Islet precursor cell (in vitro differentiated cells): ENCODE data around the gene CD82.
A peak's percentile ranks its signal among the peaks of the same experiment; 100 is the strongest.

Source experiments
- DNase-seq: peaks from one replicate; pipeline ENCODE4 v3.0.0-alpha.2; 2018

Gene CD82

DNA sequence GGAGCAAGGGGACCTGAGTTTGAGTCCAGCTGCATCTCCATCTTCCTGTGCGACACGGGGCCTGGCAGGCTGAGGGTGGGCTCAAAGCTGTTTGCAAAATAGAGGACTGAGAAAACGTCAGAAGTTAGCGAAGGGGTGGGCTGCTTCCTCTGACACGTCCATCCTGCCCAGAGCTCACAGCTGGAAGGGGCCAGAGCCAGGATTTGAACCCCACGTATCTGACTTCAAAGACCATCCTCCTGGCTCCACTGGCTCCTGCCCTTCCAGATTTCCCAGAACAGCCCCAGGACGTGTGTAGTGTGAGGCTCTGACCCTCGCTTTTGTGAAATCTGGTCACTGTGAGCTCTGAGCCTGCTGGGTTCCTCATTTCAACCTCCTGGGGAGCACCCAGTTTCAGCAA lies 56.3 kb downstream of the CD82 start:
- DNase-seq: peak; percentile 25

DNA sequence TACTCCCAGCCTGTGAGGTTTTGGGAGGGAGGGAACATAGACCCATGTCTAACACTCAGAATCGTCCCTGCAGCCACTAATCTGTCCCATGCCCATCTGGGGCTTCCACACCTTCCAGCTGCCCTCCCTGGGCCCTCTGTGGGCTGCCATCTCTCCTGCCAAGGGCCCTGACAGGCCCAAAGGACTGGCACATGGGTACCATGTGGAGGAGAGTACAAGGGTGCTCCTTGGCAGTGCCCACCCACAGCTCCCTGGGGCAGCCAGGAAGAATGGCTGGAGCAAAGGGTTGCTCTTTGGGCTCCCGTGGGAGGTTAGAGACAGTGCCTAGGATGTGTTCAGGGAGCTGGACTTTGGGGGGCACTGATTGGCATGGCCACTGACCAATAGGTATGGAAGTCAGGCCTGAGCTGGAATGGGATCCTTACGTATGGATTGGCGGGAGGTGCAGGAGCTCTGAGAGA lies 56.8 kb downstream of the CD82 start:
- DNase-seq: peak; percentile 38

DNA sequence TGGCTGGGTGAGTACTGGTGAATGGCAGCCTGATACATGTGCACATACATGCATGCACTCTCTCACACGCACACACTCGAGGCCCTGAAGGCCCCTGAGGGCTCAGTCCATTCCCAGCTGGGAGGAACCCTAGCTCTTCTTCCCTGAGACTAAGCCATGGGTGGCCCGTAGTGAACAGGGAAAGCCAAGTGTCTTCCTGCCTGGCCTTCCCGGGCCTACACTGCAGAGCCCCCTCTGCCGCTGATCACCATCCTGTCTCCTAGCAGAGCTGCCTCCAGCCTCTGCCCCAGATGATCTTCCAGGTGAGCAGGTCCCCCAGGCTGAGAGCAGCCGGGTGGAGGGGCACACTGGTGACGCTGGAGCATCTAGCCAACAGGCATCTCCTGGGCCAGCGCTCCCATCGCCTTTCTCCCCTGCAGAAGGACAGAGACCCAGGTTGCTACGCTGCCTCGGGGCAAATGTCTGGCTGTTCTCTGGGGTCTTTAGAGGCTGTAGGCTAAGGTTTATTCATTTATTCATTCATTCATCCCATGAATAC lies 57.3 kb downstream of the CD82 start:
- peak; percentile 43 for DNase-seq

DNA sequence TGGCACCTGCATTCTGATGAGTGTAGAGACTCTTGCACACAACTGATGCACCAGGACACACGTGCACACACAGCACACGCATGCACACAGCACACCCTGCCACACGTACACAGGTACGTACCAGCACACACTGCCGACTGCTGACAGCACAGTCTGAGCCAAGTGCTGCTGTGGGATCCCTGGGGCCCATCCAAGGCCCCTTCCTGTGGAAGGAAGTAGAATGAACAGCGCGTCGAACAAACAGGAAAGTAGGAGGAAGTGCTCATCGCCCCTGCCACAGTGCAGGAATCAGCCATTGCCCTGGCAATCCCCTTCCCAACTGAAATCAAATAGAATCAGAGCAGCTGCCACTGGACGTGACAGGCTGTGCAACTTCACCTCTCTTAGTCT lies 57.9 kb downstream of the CD82 start:
- DNase-seq: peak; percentile 43

DNA sequence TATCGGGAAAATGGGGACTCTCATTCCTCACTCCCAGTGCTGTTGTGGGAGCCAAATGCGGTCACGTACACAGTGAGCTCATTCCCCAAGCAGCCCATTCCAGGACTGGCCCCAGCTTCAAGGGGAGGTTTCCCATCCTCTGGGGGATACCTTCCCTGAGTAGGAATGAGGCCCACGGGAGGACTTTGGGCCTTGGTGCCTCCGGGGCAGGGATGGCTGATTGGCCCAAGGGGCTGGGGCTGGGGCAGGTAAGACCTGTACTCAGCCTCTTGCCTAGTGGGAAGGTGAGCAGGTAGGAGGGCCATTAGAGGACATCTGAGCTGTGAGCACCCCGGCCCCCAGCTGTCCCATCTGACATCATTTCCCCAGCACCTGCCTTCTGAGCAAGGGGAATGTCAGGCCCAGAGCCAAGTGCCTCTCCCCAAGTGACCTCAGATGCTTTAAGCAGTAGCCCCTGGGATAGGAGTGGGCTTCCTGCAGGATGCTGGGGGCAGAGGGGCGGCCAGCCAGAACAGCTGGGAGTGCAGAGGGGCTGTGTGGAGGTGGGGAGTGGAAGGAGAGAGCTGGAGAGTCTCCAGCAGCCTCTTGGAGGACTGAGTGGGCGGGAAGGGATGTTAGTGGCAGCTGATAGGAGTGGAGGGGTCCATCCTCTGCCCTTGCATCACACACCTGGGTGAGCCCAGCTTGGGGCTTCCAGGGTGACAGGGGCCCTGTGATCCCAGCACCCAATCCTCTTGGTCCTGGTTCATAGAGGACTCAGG lies 58.4 kb downstream of the CD82 start:
- peak; percentile 47 for DNase-seq

DNA sequence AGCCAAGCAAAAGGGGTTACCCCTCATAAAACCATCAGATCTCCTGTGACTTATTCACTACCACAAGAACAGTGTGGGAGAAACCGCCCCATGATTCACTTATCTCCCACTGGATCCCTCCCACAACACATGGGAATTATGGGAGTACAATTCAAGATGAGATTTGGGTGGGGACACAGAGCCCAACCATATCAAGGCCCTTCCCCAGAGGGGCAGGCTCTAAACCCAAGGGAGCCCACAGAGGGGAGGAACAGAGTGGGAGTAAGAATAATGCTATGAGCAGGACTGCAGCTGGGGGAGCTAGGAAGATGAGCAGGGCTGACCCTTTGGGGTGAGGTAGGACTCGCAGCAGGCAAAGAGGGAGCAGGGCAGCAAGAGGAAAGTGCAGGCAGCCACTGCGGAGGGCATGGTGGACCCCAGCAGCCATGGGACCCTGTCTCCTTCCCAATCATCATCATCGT lies 59.3 kb downstream of the CD82 start:
- DNase-seq: peak; percentile 29

DNA sequence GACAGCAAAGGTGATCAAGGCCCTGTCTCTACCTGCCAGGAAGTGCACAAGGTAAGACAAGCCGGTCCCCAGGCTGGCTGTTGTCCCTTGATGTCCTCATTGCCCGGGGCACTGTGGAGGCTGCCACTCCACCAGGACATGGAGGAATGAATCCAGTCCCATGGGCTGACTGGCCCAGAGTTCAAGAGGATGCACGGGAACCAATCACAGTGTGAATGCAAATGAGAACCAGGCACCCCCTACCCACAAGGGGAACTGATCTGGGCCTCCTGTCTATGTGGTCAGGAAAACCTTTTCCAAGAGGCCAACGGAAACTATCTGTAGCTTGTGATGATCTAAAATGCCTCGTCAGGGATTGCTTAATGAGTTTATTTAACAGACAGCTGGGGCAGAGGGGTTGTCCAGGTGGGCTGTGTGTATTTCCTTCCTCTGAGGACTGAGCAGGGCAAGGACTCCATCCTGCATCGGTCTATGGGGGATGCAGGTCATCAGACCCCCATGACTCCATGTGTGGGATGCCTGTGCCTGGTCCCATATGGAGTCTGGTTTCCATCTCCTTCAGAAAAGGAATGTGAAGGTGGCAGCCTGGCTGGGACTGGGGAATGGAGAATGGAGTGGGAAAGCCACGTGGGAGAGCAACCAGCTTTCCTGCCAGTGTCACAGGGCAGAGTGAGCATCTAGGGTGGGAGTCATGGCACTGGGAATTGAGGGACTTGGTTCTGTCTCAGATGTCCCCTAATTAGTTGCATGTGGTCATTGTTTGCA lies 60.5 kb downstream of the CD82 start:
- DNase-seq: peak; percentile 50

DNA sequence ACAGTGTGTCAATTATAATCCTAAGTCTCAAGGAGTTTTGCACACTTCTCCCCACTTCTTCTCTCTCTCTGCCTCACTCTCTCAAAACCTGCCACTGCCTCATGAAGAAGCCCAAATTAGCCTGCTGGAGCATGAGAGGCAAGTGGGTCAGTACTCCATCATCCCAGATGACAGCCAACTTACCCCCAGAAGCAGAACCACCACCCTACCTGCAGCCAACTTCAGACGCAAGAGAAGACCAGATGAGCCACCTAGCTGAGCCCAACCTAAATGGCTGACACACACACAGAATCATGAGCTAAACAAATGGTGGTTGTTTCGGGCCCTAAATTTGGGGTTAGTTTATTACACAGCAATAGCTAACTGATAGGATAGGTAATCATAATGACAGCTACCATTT lies 61.2 kb downstream of the CD82 start:
- DNase-seq: peak; percentile 18

DNA sequence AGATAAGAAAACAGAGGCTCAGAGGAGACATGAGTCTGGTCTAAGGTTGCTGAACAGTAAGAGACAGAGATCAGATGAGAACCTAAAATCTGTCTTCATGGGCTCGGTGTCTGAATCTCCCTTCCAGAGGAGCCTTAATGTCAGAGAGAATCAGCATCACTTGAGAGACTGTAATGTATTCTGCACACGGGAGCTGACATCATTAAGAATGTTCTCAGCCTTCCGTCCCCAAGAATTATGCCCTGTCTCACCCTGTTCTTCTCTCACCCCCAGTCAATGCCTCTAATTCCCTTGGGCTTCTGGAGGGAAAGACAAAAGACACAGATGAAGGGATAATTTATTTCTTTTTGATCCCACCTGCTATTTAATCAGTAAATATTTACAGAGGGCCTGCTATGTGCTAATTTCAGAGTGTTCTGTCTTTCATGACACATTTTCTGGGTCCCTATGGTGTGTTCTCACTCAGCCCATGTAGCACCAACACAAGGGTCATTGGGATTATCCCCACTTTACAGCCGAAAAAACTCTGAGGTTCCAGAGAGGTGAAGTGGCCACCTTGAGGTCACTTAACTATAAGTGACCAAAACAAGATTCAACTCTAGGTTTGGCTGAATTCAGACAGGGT lies 61.8 kb downstream of the CD82 start:
- no peak for DNase-seq

DNA sequence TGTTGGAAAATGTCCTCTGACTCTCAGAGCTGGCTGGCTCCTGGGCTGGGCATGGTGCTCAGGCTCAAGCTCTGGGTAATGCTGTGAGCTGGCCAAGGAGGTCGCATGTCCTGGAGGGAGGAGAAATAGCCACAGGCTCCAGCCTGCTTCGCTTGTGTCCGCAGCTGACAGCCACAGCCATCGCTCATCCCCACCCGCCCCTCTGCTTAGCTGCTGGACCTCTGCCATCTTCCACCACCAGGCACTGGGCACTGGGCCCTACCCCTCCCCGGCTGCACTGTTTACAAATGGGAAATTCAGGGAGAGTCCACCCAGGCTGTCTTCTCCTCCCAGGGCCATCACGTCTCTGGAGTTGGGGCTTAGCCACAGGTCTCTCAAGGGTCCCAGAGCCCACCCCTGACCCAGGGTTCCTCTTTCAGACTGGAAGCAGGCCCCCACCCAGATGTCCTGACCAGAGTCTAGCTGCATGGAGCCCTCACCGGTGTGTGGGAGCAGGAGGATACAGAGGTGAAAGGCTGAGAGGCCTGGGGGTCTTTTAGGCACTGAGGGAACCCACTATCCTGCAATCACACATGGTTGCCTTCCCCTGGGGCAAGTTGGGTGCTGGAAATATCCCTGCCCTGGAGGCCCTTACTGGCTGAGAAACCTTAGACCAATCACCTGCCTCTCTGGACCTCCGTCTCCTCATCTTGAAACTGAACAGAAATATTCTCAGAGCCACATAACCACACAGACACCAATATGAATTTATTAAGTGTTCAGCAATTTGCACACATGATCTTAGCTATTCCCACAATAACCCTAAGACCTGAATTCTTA lies 62.7 kb downstream of the CD82 start:
- DNase-seq: peak; percentile 56

DNA sequence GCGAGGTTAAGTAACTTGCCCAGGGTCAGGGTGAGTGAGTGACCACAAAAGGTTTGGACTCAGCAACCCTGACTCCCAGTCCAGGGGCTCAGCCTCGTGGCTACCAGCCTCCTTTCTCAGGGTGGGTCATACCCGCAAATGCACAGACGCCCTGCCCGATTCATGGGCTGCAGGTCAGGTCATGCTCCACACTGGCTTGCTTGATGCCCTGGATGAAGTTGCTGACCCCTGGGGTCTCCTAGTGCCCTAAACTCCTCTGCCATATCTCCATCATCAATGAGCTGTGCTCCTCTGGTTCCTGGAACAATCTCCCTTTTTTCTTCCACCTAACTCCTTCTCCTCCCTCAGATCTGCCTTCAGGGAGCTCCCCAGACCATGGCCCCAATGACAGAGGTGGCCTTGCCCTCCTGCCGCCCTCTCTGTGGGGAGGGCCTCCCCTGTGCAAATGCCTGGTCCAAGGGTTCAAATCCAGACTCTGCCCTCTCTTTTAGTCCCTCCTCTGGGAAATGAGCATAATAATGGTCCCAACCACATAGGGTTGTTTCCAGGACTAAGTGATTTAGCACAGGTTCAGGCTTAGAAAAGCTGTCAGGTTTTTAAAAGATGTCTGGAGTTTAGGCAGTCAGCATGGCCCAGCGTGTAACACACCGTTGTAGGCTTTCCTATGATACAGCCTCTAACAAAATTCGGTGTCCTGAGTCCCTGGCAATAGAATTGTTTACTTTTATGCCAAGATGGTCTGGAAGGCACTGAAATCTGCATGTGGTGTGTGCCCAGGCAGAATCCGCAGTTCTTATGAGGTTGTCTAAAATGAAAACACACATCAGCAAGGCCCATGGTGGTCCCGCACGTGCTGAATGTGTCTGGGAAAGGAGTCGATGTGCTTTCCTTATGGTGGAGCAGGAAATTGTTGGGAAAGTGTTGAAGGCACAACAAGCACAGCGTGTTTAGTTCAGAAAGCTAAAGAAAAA lies 63.6 kb downstream of the CD82 start:
- DNase-seq: peak; percentile 37

DNA sequence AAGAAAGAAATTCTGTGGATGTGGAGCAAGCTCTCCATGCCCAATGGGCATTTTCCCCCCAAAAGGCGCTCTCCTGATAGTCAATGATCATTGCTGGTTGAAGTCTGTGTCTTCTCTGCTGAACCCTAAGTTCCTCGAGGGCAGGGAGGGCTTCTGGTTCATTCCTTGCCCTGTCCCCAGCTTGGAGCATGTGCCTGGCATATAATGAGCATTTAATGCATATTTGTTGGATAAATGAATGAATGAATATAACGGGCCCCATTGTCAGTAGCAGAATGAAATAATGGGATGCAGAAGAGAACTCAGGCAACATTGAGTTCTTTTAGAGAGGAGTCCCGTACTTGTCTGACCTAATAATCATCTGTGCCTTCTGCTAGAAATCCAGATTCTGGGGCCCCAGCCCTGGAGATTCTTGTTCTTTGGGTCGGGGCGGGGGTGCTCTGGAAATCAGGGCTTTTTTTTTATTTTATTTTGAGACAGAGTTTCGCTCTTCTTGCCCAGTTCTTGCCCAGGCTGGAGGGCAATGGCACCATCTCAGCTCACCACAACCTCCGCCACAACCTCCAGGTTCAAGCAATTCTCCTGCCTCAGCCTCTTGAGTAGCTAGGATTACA lies 64.4 kb downstream of the CD82 start:
- peak; percentile 15 for DNase-seq

DNA sequence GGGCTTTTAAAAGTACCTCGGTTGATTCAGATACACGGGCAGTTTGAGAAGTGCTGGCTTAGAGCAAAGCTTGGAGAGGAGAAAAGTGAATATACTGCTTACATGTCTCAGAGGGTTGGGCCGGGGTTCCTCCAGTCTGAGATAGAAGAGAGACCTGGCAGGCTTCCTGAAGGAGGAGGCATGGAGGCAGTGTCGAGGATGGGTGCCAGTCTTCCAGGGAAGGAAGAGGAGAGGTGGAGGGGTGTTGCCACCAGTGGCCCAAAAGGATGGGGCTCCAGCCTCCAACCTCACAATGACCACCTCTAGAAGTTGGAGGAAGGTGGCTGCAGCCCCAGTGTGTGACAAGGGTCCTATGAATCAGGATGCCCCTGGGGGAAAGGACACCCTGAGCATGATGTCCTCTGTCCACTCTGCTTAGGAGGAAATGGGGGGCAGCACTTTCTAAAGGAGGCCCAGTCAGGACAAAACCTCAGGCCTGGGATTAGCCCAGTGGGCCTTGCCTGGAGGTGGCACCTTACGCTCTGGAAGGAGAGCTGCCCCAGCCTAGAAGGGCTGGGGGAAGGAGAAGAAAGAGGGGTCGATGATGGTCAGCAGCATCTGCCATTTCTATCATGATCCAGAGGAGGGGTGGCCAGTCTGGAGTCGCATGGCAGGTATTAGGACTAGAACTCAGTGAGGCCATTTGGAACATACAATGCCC lies 65.2 kb downstream of the CD82 start:
- DNase-seq: peak; percentile 28

DNA sequence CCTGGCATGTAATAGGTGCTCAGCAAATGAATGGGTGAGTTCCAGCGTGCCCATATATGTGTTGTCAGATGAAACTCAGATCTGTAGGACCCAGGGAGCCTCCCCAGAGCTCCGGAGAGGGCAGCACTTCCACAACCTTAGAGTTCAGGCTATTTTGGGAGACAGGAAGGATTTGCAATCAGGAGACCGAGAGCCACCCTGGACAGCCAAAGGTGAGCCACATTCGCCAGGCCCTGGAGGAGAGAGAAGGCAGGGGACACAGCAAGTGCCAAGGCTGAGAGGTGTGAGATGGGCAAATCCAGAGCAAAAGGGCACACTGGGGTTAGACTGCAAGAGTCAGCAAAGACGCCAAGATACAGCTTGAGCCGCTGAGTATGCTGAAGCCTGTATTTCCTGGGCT lies 66.4 kb downstream of the CD82 start:
- DNase-seq: peak; percentile 28

DNA sequence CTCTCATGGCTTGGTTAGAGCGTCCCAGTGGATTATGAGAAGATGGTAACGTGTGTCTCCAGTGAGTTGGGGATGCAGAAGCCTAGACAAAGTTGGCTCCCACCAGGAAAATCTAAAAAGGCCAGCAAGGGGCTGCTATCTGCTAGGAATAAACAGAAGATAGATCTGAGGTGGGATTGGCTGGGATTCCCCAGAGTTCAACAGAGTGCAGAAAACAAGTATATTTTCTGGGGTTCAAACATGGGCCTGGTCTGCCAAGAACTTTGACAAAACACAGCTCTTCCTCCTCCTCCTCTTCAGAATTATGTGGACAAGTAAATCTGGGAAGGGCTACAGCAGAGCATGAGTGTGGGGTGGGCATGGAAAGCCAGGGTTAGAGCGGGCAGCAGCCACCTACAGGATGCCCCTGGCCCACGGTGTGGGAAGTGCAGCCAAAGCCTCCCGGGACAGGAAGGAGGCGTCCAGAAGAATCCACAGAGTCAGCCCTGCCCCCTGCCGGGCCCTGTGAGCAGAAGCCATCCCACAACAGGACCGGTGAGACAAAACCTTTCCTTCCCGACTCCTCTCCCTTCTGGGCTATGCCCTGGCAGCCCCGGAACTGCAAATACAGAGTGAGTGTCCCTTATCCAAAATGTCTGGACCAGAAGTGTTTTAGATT lies 67.1 kb downstream of the CD82 start:
- peak; percentile 71 for DNase-seq

DNA sequence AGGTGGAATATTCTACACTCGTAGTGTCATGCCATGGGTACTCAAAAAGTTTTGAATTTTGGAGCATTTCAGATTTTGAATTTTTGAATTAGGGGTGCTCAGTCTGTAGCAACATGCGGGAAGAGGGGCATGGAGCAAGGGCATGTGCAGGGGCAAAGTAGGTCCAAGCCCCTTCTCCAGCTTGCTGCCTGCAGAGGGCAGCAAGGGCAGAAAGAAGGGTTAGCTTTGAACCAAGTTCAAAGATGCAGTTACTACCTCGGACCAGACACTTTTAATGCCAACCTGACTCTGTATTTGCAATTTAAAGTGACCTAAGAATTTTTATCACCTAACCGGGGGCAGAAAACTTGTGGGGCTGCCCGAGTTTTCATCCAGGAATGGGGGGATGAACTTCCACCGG lies 68.2 kb downstream of the CD82 start:
- DNase-seq: no peak

DNA sequence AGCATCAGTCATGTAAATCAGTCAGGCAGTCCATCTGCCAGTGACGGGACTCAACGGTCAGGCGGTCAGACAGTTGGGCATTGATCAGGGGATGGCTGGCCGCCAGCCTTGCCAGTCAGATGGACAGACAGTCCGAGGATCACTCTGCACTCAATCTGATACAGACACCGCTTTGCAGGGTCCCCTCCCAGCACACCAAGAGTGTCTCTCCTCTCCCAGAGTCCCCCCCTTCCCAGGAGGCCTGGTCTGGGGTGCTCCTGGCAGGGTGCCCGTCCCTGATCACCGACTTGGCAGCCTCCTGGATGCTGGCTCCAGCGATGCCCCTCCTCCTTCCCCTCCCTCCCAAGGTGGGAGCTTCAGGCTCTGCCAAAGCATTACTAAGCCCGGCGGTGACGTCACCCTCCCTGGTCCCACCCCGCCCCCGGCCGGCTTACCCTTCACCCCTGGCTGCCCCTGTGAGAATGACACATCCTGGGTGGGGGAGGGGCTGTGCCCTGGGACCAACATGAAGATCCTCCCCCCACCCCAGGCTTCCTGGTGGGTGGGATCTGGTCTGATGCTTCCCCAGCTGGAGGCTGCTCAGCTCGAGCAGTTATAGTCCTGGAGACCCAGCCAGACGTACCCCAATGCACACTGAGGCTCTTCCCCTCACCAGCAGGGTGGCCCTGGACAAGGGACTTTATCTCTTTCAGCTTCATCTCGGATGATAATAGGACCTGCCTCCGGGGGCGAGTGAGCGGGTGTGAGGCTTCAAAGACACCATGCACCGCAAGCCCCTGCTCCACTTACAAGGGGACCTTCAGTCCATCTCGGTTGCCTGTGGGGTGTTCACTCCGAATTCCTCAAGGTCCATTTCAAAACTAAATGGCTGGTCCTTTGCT lies 69.2 kb downstream of the CD82 start:
- peak; percentile 88 for DNase-seq

DNA sequence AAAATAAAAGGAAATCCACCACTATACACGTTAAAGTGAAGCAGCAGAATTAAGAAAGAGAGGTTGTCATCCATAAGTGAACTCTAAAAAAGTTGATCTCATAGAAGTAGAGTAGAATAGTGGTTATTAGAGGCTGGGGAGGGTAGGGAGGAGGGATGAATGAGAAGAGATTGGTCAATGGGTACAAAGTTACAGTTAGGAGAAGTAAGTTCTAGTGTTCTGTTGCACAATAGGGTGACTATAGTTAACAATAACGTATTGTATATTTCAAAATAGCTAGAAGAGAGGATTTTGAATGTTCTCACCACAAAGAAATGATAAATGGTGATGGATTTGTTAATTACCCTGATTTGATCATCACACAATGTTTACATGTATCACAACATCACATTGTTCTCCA lies 72.0 kb downstream of the CD82 start:
- no peak for DNase-seq

DNA sequence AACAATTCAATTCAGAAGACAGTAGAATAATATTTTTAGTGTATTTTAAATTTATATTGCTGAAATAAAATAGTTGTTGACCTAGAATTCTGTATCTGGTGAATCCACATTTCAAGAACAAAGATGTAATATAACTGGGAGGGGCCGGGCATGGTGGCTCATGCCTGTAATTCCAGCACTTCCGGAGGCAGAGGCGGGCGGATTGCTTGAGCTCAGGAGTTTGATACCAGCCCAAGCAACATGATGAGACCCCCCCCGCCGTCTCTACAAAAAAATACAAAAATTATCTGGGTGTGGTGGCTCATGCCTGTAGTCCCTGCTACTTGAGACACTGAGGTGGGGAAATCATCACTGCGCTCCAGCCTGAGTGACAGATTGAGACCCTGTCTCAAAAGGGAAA lies 72.6 kb downstream of the CD82 start:
- no peak for DNase-seq
